ENCODE data around the gene BEST1. TPM values are rescaled to one million over a fixed set of nuclear protein-coding genes. Genes with fewer than 3 reads are reported as not detected.

The BEST1 gene
- total and polyA plus RNA-seq, 2 of the 13 experiments (the other 11 are each of a cell fraction or from before 2014, with no cell fraction given): 0.09 to 0.65 TPM

DNA sequence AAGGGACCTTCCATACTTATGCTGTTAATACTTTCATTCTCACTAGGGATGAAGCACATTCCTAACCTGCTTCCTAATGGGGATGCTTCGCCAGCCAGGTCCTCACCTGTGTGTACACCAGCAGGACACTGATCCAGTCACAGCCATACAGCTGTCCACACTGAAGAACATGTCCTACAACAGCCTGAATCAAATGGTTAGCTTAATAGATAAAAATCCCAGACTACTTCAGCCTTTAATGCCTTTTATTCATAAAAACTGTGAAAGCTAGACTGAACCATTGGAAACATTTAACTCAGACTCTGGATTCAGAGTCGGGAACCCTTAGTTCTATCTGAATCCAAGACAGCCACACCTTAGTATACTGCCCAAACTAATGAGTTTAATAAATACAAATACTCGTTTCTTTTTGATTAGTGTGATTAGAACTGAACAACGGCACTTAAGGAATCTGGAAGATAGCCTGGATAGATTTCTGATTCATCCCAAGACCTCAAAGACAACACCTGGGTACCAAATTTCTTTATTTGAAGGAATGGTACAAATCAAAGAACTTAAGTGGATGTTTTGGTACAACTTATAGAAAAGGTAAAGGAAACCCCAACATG, 14.0 kb downstream of the BEST1 start (continued):
- TF ChIP-seq RBM22 (optimal IDR thresholded peaks at IDR 0.05; ENCODE audit: low read length) (peak; percentile 90), ADNP (CRISPR knock-in tag; IDR thresholded peaks at IDR 0.05) (no peak), MBD4 (IDR thresholded peaks at IDR 0.05; ENCODE audit: borderline replicate concordance, low read length) (peak; percentile 85; the same call in 1 of the 2 replicates), ZBTB8A (CRISPR knock-in tag; IDR thresholded peaks at IDR 0.05; ENCODE audit: borderline replicate concordance, low read depth) (no peak), ZNF589 (CRISPR knock-in tag; conservative IDR thresholded peaks at IDR 0.05) (no peak), PHF20 (CRISPR knock-in tag; IDR thresholded peaks at IDR 0.05) (no peak), XRCC5 (optimal IDR thresholded peaks at IDR 0.05; ENCODE audit: low read length) (no peak), MTA3 (CRISPR knock-in tag; IDR thresholded peaks at IDR 0.05) (no peak), PCBP1 (IDR thresholded peaks at IDR 0.05; ENCODE audit: borderline replicate concordance, low read depth, low read length) (no peak), LCORL (IDR thresholded peaks at IDR 0.05) (no peak), LCORL (CRISPR knock-in tag; IDR thresholded peaks at IDR 0.05) (0 out of 2 replicates have a peak, but pooled peaks have one; percentile 58), ZNF891 (CRISPR knock-in tag; IDR thresholded peaks at IDR 0.05) (no peak), SOX6 (IDR thresholded peaks at IDR 0.05) (no peak), SOX6 (CRISPR knock-in tag; IDR thresholded peaks at IDR 0.05) (no peak), ZNF367 (CRISPR knock-in tag; IDR thresholded peaks at IDR 0.05; ENCODE audit: borderline replicate concordance) (no peak), PHF8 (CRISPR knock-in tag; IDR thresholded peaks at IDR 0.05) (no peak), ZNF333 (CRISPR knock-in tag; IDR thresholded peaks at IDR 0.05; ENCODE audit: borderline replicate concordance) (no peak), ZNF34 (CRISPR knock-in tag; IDR thresholded peaks at IDR 0.05; ENCODE audit: borderline replicate concordance) (no peak), CCDC6 (CRISPR knock-in tag; IDR thresholded peaks at IDR 0.05) (no peak)
- TF ChIP-seq, protein P1, sequence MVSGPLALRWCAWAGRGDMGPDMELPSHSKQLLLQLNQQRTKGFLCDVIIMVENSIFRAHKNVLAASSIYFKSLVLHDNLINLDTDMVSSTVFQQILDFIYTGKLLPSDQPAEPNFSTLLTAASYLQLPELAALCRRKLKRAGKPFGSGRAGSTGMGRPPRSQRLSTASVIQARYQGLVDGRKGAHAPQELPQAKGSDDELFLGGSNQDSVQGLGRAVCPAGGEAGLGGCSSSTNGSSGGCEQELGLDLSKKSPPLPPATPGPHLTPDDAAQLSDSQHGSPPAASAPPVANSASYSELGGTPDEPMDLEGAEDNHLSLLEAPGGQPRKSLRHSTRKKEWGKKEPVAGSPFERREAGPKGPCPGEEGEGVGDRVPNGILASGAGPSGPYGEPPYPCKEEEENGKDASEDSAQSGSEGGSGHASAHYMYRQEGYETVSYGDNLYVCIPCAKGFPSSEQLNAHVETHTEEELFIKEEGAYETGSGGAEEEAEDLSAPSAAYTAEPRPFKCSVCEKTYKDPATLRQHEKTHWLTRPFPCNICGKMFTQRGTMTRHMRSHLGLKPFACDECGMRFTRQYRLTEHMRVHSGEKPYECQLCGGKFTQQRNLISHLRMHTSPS (CRISPR knock-in tag; IDR thresholded peaks at IDR 0.05; ENCODE audit: low read depth): no peak
- TF ChIP-seq, protein P2, sequence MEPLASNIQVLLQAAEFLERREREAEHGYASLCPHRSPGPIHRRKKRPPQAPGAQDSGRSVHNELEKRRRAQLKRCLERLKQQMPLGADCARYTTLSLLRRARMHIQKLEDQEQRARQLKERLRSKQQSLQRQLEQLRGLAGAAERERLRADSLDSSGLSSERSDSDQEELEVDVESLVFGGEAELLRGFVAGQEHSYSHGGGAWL (CRISPR knock-in tag; IDR thresholded peaks at IDR 0.05): no peak
- TF ChIP-seq, protein P3, sequence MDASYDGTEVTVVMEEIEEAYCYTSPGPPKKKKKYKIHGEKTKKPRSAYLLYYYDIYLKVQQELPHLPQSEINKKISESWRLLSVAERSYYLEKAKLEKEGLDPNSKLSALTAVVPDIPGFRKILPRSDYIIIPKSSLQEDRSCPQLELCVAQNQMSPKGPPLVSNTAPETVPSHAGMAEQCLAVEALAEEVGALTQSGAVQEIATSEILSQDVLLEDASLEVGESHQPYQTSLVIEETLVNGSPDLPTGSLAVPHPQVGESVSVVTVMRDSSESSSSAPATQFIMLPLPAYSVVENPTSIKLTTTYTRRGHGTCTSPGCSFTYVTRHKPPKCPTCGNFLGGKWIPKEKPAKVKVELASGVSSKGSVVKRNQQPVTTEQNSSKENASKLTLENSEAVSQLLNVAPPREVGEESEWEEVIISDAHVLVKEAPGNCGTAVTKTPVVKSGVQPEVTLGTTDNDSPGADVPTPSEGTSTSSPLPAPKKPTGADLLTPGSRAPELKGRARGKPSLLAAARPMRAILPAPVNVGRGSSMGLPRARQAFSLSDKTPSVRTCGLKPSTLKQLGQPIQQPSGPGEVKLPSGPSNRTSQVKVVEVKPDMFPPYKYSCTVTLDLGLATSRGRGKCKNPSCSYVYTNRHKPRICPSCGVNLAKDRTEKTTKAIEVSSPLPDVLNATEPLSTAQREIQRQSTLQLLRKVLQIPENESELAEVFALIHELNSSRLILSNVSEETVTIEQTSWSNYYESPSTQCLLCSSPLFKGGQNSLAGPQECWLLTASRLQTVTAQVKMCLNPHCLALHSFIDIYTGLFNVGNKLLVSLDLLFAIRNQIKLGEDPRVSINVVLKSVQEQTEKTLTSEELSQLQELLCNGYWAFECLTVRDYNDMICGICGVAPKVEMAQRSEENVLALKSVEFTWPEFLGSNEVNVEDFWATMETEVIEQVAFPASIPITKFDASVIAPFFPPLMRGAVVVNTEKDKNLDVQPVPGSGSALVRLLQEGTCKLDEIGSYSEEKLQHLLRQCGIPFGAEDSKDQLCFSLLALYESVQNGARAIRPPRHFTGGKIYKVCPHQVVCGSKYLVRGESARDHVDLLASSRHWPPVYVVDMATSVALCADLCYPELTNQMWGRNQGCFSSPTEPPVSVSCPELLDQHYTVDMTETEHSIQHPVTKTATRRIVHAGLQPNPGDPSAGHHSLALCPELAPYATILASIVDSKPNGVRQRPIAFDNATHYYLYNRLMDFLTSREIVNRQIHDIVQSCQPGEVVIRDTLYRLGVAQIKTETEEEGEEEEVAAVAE (CRISPR knock-in tag; IDR thresholded peaks at IDR 0.05; ENCODE audit: borderline replicate concordance): 0 out of 2 replicates have a peak, but pooled peaks have one; percentile 6
- TF ChIP-seq, protein P4, sequence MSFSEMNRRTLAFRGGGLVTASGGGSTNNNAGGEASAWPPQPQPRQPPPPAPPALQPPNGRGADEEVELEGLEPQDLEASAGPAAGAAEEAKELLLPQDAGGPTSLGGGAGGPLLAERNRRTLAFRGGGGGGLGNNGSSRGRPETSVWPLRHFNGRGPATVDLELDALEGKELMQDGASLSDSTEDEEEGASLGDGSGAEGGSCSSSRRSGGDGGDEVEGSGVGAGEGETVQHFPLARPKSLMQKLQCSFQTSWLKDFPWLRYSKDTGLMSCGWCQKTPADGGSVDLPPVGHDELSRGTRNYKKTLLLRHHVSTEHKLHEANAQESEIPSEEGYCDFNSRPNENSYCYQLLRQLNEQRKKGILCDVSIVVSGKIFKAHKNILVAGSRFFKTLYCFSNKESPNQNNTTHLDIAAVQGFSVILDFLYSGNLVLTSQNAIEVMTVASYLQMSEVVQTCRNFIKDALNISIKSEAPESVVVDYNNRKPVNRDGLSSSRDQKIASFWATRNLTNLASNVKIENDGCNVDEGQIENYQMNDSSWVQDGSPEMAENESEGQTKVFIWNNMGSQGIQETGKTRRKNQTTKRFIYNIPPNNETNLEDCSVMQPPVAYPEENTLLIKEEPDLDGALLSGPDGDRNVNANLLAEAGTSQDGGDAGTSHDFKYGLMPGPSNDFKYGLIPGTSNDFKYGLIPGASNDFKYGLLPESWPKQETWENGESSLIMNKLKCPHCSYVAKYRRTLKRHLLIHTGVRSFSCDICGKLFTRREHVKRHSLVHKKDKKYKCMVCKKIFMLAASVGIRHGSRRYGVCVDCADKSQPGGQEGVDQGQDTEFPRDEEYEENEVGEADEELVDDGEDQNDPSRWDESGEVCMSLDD (CRISPR knock-in tag; IDR thresholded peaks at IDR 0.05; ENCODE audit: borderline replicate concordance): no peak
